ENCODE measurements around the gene GPR39.

Gene GPR39

GRCh38 chr2:132515010-132515409 is 98.4 kb downstream of the GPR39 start:
- TF ChIP-seq CTCF (IDR thresholded peaks at IDR 0.05), result no peak

- no peak for TF ChIP-seq CTCF (IDR thresholded peaks at IDR 0.05)
These were observed 100.8 kb downstream of the GPR39 start for GRCh38 chr2:132517386-132517785.

- TF ChIP-seq CTCF (IDR thresholded peaks at IDR 0.05), result no peak
These were observed 101.7 kb downstream of the GPR39 start for GRCh38 chr2:132518302-132518701.

GRCh38 chr2:132519566-132519965 is 103.0 kb downstream of the GPR39 start:
- no peak for TF ChIP-seq CTCF (IDR thresholded peaks at IDR 0.05)

GRCh38 chr2:132521341-132521740 is 104.7 kb downstream of the GPR39 start:
- TF ChIP-seq CTCF (IDR thresholded peaks at IDR 0.05), result no peak

- no peak for TF ChIP-seq CTCF (IDR thresholded peaks at IDR 0.05)
These were observed 106.3 kb downstream of the GPR39 start for GRCh38 chr2:132522901-132523300.

GRCh38 chr2:132538331-132538855 is 121.8 kb downstream of the GPR39 start:
- no peak for TF ChIP-seq CTCF (IDR thresholded peaks at IDR 0.05)

- no peak for TF ChIP-seq CTCF (IDR thresholded peaks at IDR 0.05)
These were observed 123.6 kb downstream of the GPR39 start for GRCh38 chr2:132540166-132540565.

All from LNCAP (cell line).